GM10248 (cell line): Measurements from ENCODE around the gene TRAPPC3L.

Experiments used
- CTCF ChIA-PET: fragments of 300-600 bp; sonication (Branson Sonifier 250); formaldehyde crosslinking; extraction: SDS; loops from one replicate; lab custom pipeline; 2021; ENCODE audit warnings: antibody characterized with exemption; lab: Yijun Ruan, JAX
- POLR2A ChIA-PET: fragments of 350-650 bp; sonication (Branson Sonifier 250); formaldehyde crosslinking; extraction: SDS; loops from one replicate; lab custom pipeline; 2020; ENCODE audit warnings: antibody characterized with exemption; lab: Yijun Ruan, JAX
- DNase-seq: peaks from one replicate; pipeline ENCODE4 v3.0.0; 2012; ENCODE audit errors: extremely low spot score
- CTCF ChIP-seq: IDR thresholded peaks from 2 replicates; pipeline ENCODE4 v1.5.1; 2012; ENCODE audit warnings: mild to moderate bottlenecking, low read depth; ENCODE audit errors: extremely low read depth, missing control alignments, control extremely low read depth

The TRAPPC3L gene

GRCh38 chr6:116452531-116452930 lies 93.0 kb downstream of the TRAPPC3L start:
- DNase-seq: no peak
- POLR2A ChIA-PET: no interaction called here
- TF ChIP-seq CTCF: no peak
- CTCF ChIA-PET: interaction anchor here (1.0 to 2.3 kb wide), 5 partner anchors 8 to 184 kb away, joined by 3 to 7 read pairs (median 5); partner anchors contain the start of gene CALHM6

GRCh38 chr6:116451916-116452315 lies 93.6 kb downstream of the TRAPPC3L start:
- POLR2A ChIA-PET: no interaction called here
- TF ChIP-seq CTCF: no peak
- no peak for DNase-seq

GRCh38 chr6:116450769-116451740 lies 94.4 kb downstream of the TRAPPC3L start:
- CTCF ChIA-PET: interaction anchor here (0.8 to 2.3 kb wide), 11 partner anchors 10 to 183 kb away, joined by 3 to 9 read pairs (median 5); partner anchors contain the start of gene CALHM6
- no peak for TF ChIP-seq CTCF
- POLR2A ChIA-PET: no interaction called here
- peak; percentile 50 for DNase-seq

More at GRCh38 chr6:116451916-116452315, 93.6 kb downstream of the TRAPPC3L start:
- CTCF ChIA-PET: interaction anchor here (1.0 to 2.3 kb wide), 7 partner anchors 9 to 183 kb away, joined by 3 to 9 read pairs (median 4); partner anchors contain the start of gene CALHM6

GRCh38 chr6:116450185-116450710 lies 95.2 kb downstream of the TRAPPC3L start:
- TF ChIP-seq CTCF: no peak
- ChIA-PET POLR2A (no interaction called here), CTCF (interaction anchor here (0.8 to 2.1 kb wide), 7 partner anchors 10 to 182 kb away, joined by 3 to 9 read pairs (median 5); partner anchors contain the start of gene CALHM6)
- DNase-seq: no peak

- TF ChIP-seq CTCF: no peak
- ChIA-PET POLR2A (no interaction called here), CTCF (interaction anchor here (1.7 kb wide), 2 partner anchors 10 to 162 kb away, joined by 4 to 8 read pairs; no protein-coding TSS in a partner anchor)
- DNase-seq: no peak
These were observed 95.9 kb downstream of the TRAPPC3L start for GRCh38 chr6:116449565-116449964.

GRCh38 chr6:116447496-116448011 lies 97.9 kb downstream of the TRAPPC3L start:
- POLR2A ChIA-PET: no interaction called here

More at GRCh38 chr6:116447496-116448011, 97.9 kb downstream of the TRAPPC3L start:
- no peak for DNase-seq
- TF ChIP-seq CTCF: peak; percentile 4
- CTCF ChIA-PET: interaction anchor here (1.1 kb wide), 1 partner anchor 160 kb away, joined by 5 read pairs; no protein-coding TSS in a partner anchor
